ENCODE results near the gene USF2. TPM values are rescaled to one million over a fixed set of nuclear protein-coding genes. Genes with fewer than 3 reads are reported as not detected.
A peak's percentile ranks its signal among the peaks of the same experiment; 100 is the strongest.
"Not testable (repeated sequence)": the region's sequence is repeated elsewhere in the genome, so short reads cannot be mapped to it uniquely, and the experiment has no call there.

USF2 gene
- total and polyA plus RNA-seq, 2 of the 8 experiments (the other 6 are each of a cell fraction or from before 2014, with no cell fraction given) = 74.1 to 109 TPM

GRCh38 chr19:35285095-35285449 is 16.3 kb downstream of the USF2 start (continued):
- TF ChIP-seq ATF2 (IDR thresholded peaks at IDR 0.05; ENCODE audit: low read length) = no peak

DNA sequence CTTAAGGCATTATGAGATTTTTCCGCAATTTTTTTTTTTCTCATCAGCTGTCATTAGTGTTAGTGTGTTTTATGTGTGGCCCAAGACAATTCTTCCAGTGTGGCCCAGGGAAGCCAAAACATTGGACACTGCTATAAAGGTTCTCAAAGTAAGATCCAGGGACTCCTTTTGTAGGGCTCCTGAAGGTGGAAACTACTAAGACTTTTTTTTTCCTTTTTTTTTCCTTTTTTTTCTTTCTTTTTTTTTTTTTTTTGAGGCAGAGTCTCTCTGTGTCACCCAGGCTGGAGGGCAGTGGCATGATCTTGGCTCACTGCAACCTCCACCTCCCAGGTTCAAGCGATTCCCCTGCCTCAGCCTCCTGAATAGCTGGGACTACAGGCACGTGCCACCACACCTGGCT is 16.7 kb downstream of the USF2 start:
- H3K9me3 ChIP-seq (ENCODE audit: insufficient read depth in 2 of 2, low read depth in 1 of 2, low read length in 1 of 2); H2BK120ac ChIP-seq (replicated peaks; ENCODE audit: low read depth, low read length); H4K20me1 ChIP-seq (replicated peaks in 1 of 2; ENCODE audit: control insufficient read depth in 1 of 2, insufficient read depth in 2 of 2, low read length in 2 of 2); H2BK20ac ChIP-seq (ENCODE audit: low read length); H3K27ac ChIP-seq (ENCODE audit: low read depth, low read length); H4K5ac ChIP-seq (ENCODE audit: insufficient read length, low read depth, low read length); DNase-seq (ENCODE audit: low read depth in 1 of 2, low spot score in 2 of 2); H4K91ac ChIP-seq (replicated peaks; ENCODE audit: insufficient read length, low read length); H3K36me3 ChIP-seq (ENCODE audit: control insufficient read depth in 2 of 4, insufficient read depth in 4 of 4, low read length in 3 of 4); H2AK5ac ChIP-seq (ENCODE audit: low read depth, low read length); H3K23me2 ChIP-seq (ENCODE audit: low read depth, low read length); FAIRE-seq; H3K9ac ChIP-seq (replicated peaks in 1 of 4; ENCODE audit: extremely low read depth in 1 of 4, low read depth in 3 of 4, low read length in 3 of 4); H3K18ac ChIP-seq (ENCODE audit: extremely low read depth, low read length); H2BK15ac ChIP-seq (ENCODE audit: low read length); H3K23ac ChIP-seq (ENCODE audit: insufficient read length); H3K27me3 ChIP-seq (replicated peaks in 1 of 4; ENCODE audit: control insufficient read depth in 3 of 4, extremely low read depth in 1 of 4, insufficient read depth in 3 of 4, low read length in 3 of 4); H3K4me1 ChIP-seq (replicated peaks in 1 of 4; ENCODE audit: control insufficient read depth in 3 of 4, insufficient read depth in 4 of 4, low read length in 3 of 4); H3K56ac ChIP-seq (replicated peaks; ENCODE audit: insufficient read length, low read depth, low read length); H2BK12ac ChIP-seq (ENCODE audit: low read depth, low read length); H3K79me1 ChIP-seq (ENCODE audit: low read depth, low read length); H3K4me2 ChIP-seq (ENCODE audit: insufficient read depth in 1 of 2, low read depth in 2 of 2, low read length in 2 of 2); H3K79me2 ChIP-seq (ENCODE audit: control insufficient read depth in 1 of 2, insufficient read depth in 2 of 2, low read length in 2 of 2); H3K4ac ChIP-seq (replicated peaks; ENCODE audit: insufficient read length, low read depth, low read length); H4K8ac ChIP-seq (ENCODE audit: extremely low read depth, insufficient read depth, low read length); H3K14ac ChIP-seq (ENCODE audit: insufficient read length); H2BK5ac ChIP-seq (ENCODE audit: low read depth, low read length); H3K4me3 ChIP-seq (ENCODE audit: extremely low read depth in 1 of 4, insufficient read depth in 2 of 4, low read depth in 3 of 4, low read length in 4 of 4): not testable (repeated sequence)
- H2AFZ ChIP-seq (ENCODE audit: low read length) = peak overlapping the region; percentile 61; the same call in 1 of the 2 replicates
- CTCF ChIA-PET (ENCODE audit: partially characterized antibody) = interaction anchor here (0.6 to 1.5 kb wide), 3 partner anchors 16 to 210 kb away, joined by 3 to 6 read pairs (median 4); partner anchors contain the start of gene USF2
- POLR2A ChIA-PET (ENCODE audit: partially characterized antibody) = interaction anchor here (0.5 to 1.8 kb wide), 4 partner anchors 8 to 610 kb away, joined by 3 to 8 read pairs (median 4); no protein-coding TSS in a partner anchor
- 94% methylated on average over 3 of the region's 3 CpGs; no CpG with 5 or more reads in 1 of the 2 experiments for WGBS, 2 experiments (ENCODE audit: extremely low coverage in 1 of 2, insufficient coverage in 1 of 2, insufficient read length in 1 of 2, insufficient replicate concordance in 2 of 2, low coverage in 1 of 2, low lambda C conversion rate in 2 of 2, missing lambda C conversion rate in 1 of 2)

Data from H1 (cell line).